Measurements from ENCODE around the gene WDPCP. TPM values are rescaled to one million over a fixed set of nuclear protein-coding genes. Genes with fewer than 3 reads are reported as not detected.

The WDPCP gene
- total RNA-seq, 4 donors from 2014 or later, result 7.1 to 19.9 (median 9.6) TPM

DNA sequence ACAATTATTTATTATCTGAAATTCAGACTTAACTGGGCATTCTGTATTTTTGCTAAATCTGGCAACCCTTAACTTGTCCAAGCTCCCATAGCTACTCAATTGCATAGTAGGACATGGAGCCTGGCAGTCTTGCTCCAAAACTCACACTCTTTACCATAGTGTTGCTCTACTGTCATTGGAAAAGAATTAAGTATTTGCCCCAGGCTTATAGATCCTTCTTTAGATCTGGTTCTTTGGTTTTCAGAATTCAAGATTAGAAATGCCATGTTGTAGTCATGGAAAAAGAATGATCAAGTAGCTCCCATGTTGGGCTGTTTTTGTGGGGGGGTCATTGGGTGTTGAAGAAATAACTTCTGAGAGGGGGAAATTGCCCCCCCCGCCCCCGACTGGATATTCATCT lies 240.9 kb downstream of the WDPCP start:
- Histone ChIP-seq H3K9me3 (peaks cover 0 to 29% (median 0%) of the 10 kb centered on the region in 3 donors), H3K4me1 (no peaks in the 10 kb centered on the region), H3K36me3 (peaks cover 0 to 9% of the 10 kb centered on the region in 2 donors), H3K4me3 (no peak overlapping the region), H3K27me3 (no peaks in the 10 kb centered on the region), H3K27ac (no peak overlapping the region)
- TF ChIP-seq, protein P1, sequence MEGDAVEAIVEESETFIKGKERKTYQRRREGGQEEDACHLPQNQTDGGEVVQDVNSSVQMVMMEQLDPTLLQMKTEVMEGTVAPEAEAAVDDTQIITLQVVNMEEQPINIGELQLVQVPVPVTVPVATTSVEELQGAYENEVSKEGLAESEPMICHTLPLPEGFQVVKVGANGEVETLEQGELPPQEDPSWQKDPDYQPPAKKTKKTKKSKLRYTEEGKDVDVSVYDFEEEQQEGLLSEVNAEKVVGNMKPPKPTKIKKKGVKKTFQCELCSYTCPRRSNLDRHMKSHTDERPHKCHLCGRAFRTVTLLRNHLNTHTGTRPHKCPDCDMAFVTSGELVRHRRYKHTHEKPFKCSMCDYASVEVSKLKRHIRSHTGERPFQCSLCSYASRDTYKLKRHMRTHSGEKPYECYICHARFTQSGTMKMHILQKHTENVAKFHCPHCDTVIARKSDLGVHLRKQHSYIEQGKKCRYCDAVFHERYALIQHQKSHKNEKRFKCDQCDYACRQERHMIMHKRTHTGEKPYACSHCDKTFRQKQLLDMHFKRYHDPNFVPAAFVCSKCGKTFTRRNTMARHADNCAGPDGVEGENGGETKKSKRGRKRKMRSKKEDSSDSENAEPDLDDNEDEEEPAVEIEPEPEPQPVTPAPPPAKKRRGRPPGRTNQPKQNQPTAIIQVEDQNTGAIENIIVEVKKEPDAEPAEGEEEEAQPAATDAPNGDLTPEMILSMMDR (IDR thresholded peaks at IDR 0.05), result no peak
- WGBS, 2 donors (ENCODE audit: low coverage in 1 of 2), result 88 to 100% methylated on average over 2 of the region's 2 CpGs
- no peak for ATAC-seq

DNA sequence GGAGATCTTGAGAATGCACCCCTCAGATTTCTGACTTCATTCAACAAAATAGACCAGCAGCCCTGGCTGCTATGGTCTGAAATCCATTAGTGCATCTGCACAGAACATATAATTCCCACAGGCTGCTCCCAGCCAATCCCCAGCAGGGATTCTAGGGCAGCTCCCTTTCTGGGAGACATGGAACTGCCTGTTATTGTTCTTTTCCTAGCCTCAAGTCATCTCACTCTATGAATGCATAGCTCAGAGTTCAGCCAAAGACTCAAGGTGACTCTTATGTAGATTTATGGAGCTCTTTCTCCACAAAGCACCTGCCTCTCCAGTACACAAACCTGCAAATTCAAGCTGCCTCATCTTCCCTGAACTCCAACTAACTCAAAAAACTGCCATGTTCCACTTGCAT lies 241.9 kb downstream of the WDPCP start:
- ATAC-seq, result no peak
- Histone ChIP-seq H3K27me3 (no peaks in the 10 kb centered on the region), H3K27ac (no peak overlapping the region), H3K4me1 (no peaks in the 10 kb centered on the region), H3K36me3 (peaks cover 0 to 2% of the 10 kb centered on the region in 2 donors), H3K9me3 (peaks cover 0 to 29% (median 0%) of the 10 kb centered on the region in 3 donors), H3K4me3 (no peak overlapping the region)
- TF ChIP-seq EP300 (IDR thresholded peaks at IDR 0.05) (no peak), POLR2AphosphoS5 (IDR thresholded peaks at IDR 0.05) (no peak), POLR2A (IDR thresholded peaks at IDR 0.05) (no peak)
- TF ChIP-seq, protein P1 (IDR thresholded peaks at IDR 0.05), result no peak

DNA sequence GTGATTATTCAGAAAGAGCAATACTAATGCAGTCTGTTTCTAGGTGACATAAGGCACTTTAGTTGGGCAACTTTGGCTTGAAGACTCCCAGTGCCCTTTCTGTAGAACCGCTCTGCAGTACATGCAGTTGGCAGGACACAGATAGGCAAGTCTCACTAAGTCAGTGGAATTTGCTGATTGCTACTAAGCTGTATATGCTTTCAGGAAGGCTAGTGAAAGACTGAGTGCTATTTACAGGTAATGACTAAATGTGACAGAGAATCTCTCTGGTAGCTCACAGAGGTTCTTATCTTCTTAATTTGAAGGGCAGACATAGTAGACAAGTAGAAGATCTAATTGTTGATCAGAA lies 243.0 kb downstream of the WDPCP start:
- H3K27ac ChIP-seq, result no peak overlapping the region
- H3K4me3 ChIP-seq, result no peak overlapping the region
- H3K27me3 ChIP-seq, result no peaks in the 10 kb centered on the region
- no peaks in the 10 kb centered on the region for H3K4me1 ChIP-seq
- H3K9me3 ChIP-seq, result peaks cover 0 to 25% (median 0%) of the 10 kb centered on the region in 3 donors
- TF ChIP-seq POLR2A (IDR thresholded peaks at IDR 0.05) (no peak), POLR2AphosphoS5 (IDR thresholded peaks at IDR 0.05) (no peak), EP300 (IDR thresholded peaks at IDR 0.05) (no peak)
- TF ChIP-seq, protein P1 (IDR thresholded peaks at IDR 0.05), result no peak
- ATAC-seq, result no peak
- H3K36me3 ChIP-seq, result no peaks in the 10 kb centered on the region
- WGBS, 2 donors (ENCODE audit: low coverage in 1 of 2), result 100% methylated on average over 1 of the region's 1 CpG; no CpG with 5 or more reads in 1 of the 2 donors

DNA sequence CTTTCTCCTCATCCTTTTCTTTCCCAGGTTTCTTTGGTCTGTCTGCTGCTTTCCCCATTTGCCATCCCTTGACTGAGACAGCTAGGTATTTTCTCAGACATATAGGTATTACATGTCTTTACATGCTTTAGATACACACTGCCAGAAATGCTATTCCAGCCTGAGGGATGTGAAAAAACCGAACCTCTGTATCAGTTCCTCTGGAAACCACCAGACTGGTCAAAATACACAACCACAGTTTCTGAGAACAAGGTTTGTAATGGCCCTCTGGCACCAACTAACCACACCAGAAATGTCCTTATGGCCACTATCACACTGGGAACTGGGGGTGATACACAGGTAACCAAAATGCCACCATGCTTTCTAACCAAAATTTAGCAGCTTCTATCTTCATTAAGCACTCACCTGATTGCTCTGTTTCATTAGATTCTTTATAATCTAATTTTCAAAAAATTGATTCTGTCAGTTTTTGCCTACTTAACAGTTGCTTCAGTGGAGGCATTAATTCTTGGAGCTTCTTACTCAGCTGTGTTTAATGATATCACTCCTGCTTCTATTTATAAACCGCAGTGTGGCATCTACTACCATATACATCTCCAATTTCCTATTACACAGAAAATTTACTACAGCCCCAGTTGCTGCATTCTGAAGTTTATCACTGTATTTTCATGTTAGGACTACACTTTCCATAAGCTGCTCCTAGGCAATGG lies 243.5 kb downstream of the WDPCP start:
- H3K36me3 ChIP-seq, result no peaks in the 10 kb centered on the region
- H3K9me3 ChIP-seq, result peaks cover 0 to 20% (median 0%) of the 10 kb centered on the region in 3 donors
- TF ChIP-seq EP300 (IDR thresholded peaks at IDR 0.05), result no peak
- TF ChIP-seq, protein P1 (IDR thresholded peaks at IDR 0.05), result no peak
- no peak for TF ChIP-seq POLR2A (IDR thresholded peaks at IDR 0.05)
- no peak for TF ChIP-seq POLR2AphosphoS5 (IDR thresholded peaks at IDR 0.05)
- no peaks in the 10 kb centered on the region for H3K27me3 ChIP-seq
- H3K4me3 ChIP-seq, result no peak overlapping the region
- 86 to 95% methylated on average over 2 of the region's 2 CpGs for WGBS, 2 donors (ENCODE audit: low coverage in 1 of 2)
- ATAC-seq, result no peak
- no peak overlapping the region for H3K27ac ChIP-seq
- no peaks in the 10 kb centered on the region for H3K4me1 ChIP-seq

DNA sequence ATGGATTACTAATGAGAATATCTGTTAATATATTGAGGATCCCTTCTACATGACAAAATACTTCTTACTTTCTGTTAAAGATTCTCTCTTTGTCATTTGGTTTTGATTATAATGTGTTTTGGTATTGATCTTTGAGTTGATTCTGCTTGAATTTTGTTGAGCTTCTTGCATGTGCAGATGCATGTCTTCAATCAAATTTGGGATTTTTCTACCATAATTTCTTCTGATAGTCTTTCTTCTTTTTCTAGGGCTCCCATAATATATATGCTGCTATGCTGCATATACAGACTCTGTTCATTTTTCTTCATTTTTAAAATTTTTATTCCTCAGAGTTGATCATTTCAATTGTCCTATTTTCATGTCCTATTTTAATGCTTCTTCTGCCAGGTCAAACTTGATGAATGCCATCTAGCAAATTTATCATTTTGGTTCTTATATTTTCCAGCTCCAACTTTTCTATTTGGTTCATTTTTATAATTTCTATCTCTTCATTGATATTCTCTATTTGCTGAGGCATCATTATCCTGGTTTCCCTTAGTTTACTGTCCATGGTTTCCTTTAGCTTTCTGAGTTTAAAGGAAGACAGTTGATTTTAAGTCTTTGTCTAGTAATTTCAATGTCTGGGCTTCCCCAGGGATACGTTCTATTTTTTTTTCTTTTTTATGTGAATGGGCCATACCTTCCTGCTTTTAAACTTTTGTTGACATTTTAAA lies 244.7 kb downstream of the WDPCP start:
- no peak for ATAC-seq
- Histone ChIP-seq H3K36me3 (no peaks in the 10 kb centered on the region), H3K9me3 (peaks cover 0 to 20% (median 0%) of the 10 kb centered on the region in 3 donors), H3K4me3 (no peak overlapping the region), H3K27me3 (no peaks in the 10 kb centered on the region), H3K4me1 (no peaks in the 10 kb centered on the region), H3K27ac (no peak overlapping the region)
- 92 to 100% methylated on average over 1 of the region's 1 CpG for WGBS, 2 donors (ENCODE audit: low coverage in 1 of 2)
- no peak for TF ChIP-seq POLR2A (IDR thresholded peaks at IDR 0.05)
- TF ChIP-seq, protein P1 (IDR thresholded peaks at IDR 0.05), result no peak
- no peak for TF ChIP-seq EP300 (IDR thresholded peaks at IDR 0.05)
- TF ChIP-seq POLR2AphosphoS5 (IDR thresholded peaks at IDR 0.05), result no peak

Data from gastroesophageal sphincter (tissue), 4 donors.